GM12878 (cell line): ENCODE data around the gene PPP1R1B. TPM values are rescaled to one million over a fixed set of nuclear protein-coding genes. Genes with fewer than 3 reads are reported as not detected.

Source experiments
- ATAC-seq: fragments of 200-7000 bp; cut with Tn5 transposase; 3 replicates; pipeline ENCODE4 v1.9.1; 2020; ENCODE audit warnings: mild to moderate bottlenecking, moderate library complexity
- BruUV-seq: library from RNA; stranded (reverse); fragments of 400-500 nt; replicated peaks from 2 replicates; lab custom pipeline; 2021; lab: Mats Ljungman, UMichigan
- CTCF ChIA-PET: fragments of 300-600 bp; sonication (Branson Sonifier 250); formaldehyde crosslinking; extraction: SDS; loops from one replicate; lab custom pipeline; 2021; ENCODE audit warnings: inconsistent platforms; lab: Yijun Ruan, JAX
- POLR2A ChIA-PET: fragments of 350-600 bp; formaldehyde crosslinking; extraction: SDS; loops from one replicate; lab custom pipeline; 2021; ENCODE audit warnings: inconsistent platforms; lab: Charles Lee
- RAD21 ChIA-PET: fragments of 300-600 bp; sonication (Branson Sonifier 250); formaldehyde crosslinking; loops from one replicate; lab custom pipeline; 2023; ENCODE audit warnings: antibody characterized with exemption; ENCODE audit not compliant: unreplicated experiment; lab: Charles Lee
- SMC1A ChIA-PET: fragments of 300-600 bp; sonication (Branson Sonifier 250); formaldehyde crosslinking; loops from one replicate; lab custom pipeline; 2023; ENCODE audit not compliant: unreplicated experiment, uncharacterized antibody; lab: Charles Lee
- DNase-seq: peaks from one replicate; pipeline ENCODE4 v3.0.0-alpha.2; 2011; ENCODE audit warnings: low read depth, low spot score
- FAIRE-seq: peaks from 3 replicates; lab custom pipeline; 2011; peaks lifted over from hg19 to GRCh38; lab: Jason Lieb, UNC
- H2AFZ ChIP-seq: 2 replicates; pipeline ENCODE4 v1.6.0; 2011; ENCODE audit warnings: low read depth, low read length, control low read depth; ENCODE audit not compliant: control insufficient read depth
- H3K27ac ChIP-seq: 2 replicates; pipeline ENCODE4 v1.5.1; 2011; ENCODE audit warnings: control low read depth; ENCODE audit not compliant: control insufficient read depth, insufficient read depth
- H3K27me3 ChIP-seq, 2 experiments: replicated peaks in 1 of 2; 2 replicates each; pipeline versions ENCODE4 v1.6.0 to v1.6.1; 2011; ENCODE audit warnings: low read length in 1 of 2; ENCODE audit not compliant: control insufficient read depth in 2 of 2, insufficient read depth in 2 of 2
- H3K36me3 ChIP-seq, 2 experiments: 2 replicates each; pipeline ENCODE4 v1.5.1; 2011; ENCODE audit warnings: low read length in 1 of 2; ENCODE audit not compliant: control insufficient read depth in 2 of 2, insufficient read depth in 2 of 2
- H3K4me1 ChIP-seq: 2 replicates; pipeline ENCODE4 v1.6.1; 2011; ENCODE audit warnings: mild to moderate bottlenecking, low read length, moderate library complexity, mixed read lengths; ENCODE audit not compliant: control insufficient read depth, insufficient read depth
- H3K4me2 ChIP-seq: 2 replicates; pipeline ENCODE4 v1.6.0; 2011; ENCODE audit warnings: control low read depth; ENCODE audit not compliant: control insufficient read depth, insufficient read depth
- H3K4me3 ChIP-seq: fragments of 200-600 bp; sonication (generic); 2 replicates; pipeline ENCODE4 v1.5.1; 2016
- H3K79me2 ChIP-seq: 2 replicates; pipeline ENCODE4 v1.6.0; 2011; ENCODE audit warnings: low read length; ENCODE audit not compliant: control insufficient read depth, insufficient read depth
- H3K9ac ChIP-seq: 2 replicates; pipeline ENCODE4 v1.8.0; 2011; ENCODE audit warnings: low read length, control low read depth, mixed read lengths; ENCODE audit not compliant: control insufficient read depth, insufficient read depth
- H3K9me3 ChIP-seq: replicated peaks from 3 replicates; pipeline ENCODE4 v1.5.1; 2011; ENCODE audit warnings: mild to moderate bottlenecking, low read length; ENCODE audit not compliant: control insufficient read depth, insufficient read depth
- H4K20me1 ChIP-seq: 2 replicates; pipeline ENCODE4 v1.6.0; 2011; ENCODE audit not compliant: control insufficient read depth, insufficient read depth
- CHD4 ChIP-seq: fragments of 200-600 bp; sonication (generic); IDR thresholded peaks from 2 replicates; pipeline ENCODE4 v1.6.1; 2016; ENCODE audit warnings: mild to moderate bottlenecking
- MEF2A ChIP-seq: IDR thresholded peaks from 2 replicates; pipeline ENCODE4 v1.6.1; 2011; ENCODE audit warnings: low read depth, mild to moderate bottlenecking, low read length, moderate library complexity; ENCODE audit not compliant: insufficient read depth
- NFIC ChIP-seq: IDR thresholded peaks from 2 replicates; pipeline ENCODE4 v1.6.1; 2012; ENCODE audit warnings: low read depth, mild to moderate bottlenecking, inconsistent platforms, low read length, moderate library complexity
- POLR2AphosphoS2 ChIP-seq: IDR thresholded peaks from 2 replicates; pipeline ENCODE4 v1.6.1; 2011; ENCODE audit warnings: low read depth, mild to moderate bottlenecking, low read length, improper control_type of control experiment, moderate library complexity
- RELA ChIP-seq: fragments of 450-650 bp; IDR thresholded peaks from 2 replicates; pipeline ENCODE4 v1.8.0; 2014; ENCODE audit warnings: borderline replicate concordance; ENCODE audit not compliant: partially characterized antibody
- WGBS: methylation state at CpG from one replicate; pipeline ENCODE4 v1.1.6; 2016; ENCODE audit warnings: low lambda C conversion rate; ENCODE audit not compliant: insufficient replicate concordance, insufficient coverage; ENCODE audit errors: missing lambda C conversion rate; 5-methylcytosine and 5-hydroxymethylcytosine counted together
- in situ Hi-C: fragments of 300-500 bp; cut with MboI; formaldehyde crosslinking; loops from 9 replicates; pipeline ENCODE4 v1.14.3; 2018; ENCODE audit warnings: mixed read lengths
- intact Hi-C: fragments of 100-400 bp; cut with micrococcal nuclease; formaldehyde crosslinking; loops from one replicate; pipeline ENCODE4 v1.14.2; 2022; ENCODE audit not compliant: unreplicated experiment
- polyA plus RNA-seq, 11 experiments: library from polyadenylated mRNA; depleted of rRNA in 4 of 11; unstranded in 6 of 11; stranded (reverse) in 5 of 11; fragments of >200 nt; fragmentation: Nextera tagmentation in 4 of 11; fragmentation: Illumina TruSeq in 1 of 11; extraction: Ambion mirVana in 4 of 11; extraction: Trizol in 1 of 11; gene quantifications; 1 replicate in 1 of 11; 2 replicates in 10 of 11; pipeline versions ENCODE4 v1.2.1 to v1.2.3, GENCODE V29; 2011 to 2016; ENCODE audit warnings: inconsistent platforms in 2 of 11, missing spikeins in 2 of 11, low read depth in 1 of 11
- total RNA-seq, 4 experiments: library from RNA; depleted of rRNA in 3 of 4; stranded (reverse); fragments of >200 nt in 3 of 4; fragmentation: Illumina TruSeq in 1 of 4; extraction: Trizol in 1 of 4; gene quantifications; 2 replicates each; pipeline versions ENCODE4 v1.2.1 to v1.2.3, GENCODE V29; 2013 to 2021
- TF ChIP-seq, protein P1 (sequence below): fragments of 450-650 bp; formaldehyde crosslinking; IDR thresholded peaks from 2 replicates; pipeline ENCODE4 v1.4.0; 2022; ENCODE audit warnings: mild to moderate bottlenecking, moderate library complexity
- TF ChIP-seq, protein P2 (sequence below): fragments of 450-650 bp; IDR thresholded peaks from 2 replicates; pipeline ENCODE4 v1.6.1; 2014; ENCODE audit warnings: mild to moderate bottlenecking

The PPP1R1B gene
- total and polyA plus RNA-seq, 10 of the 15 experiments (the other 5 are each of a cell fraction or from before 2014, with no cell fraction given): 0.08 TPM; not detected in 9

DNA sequence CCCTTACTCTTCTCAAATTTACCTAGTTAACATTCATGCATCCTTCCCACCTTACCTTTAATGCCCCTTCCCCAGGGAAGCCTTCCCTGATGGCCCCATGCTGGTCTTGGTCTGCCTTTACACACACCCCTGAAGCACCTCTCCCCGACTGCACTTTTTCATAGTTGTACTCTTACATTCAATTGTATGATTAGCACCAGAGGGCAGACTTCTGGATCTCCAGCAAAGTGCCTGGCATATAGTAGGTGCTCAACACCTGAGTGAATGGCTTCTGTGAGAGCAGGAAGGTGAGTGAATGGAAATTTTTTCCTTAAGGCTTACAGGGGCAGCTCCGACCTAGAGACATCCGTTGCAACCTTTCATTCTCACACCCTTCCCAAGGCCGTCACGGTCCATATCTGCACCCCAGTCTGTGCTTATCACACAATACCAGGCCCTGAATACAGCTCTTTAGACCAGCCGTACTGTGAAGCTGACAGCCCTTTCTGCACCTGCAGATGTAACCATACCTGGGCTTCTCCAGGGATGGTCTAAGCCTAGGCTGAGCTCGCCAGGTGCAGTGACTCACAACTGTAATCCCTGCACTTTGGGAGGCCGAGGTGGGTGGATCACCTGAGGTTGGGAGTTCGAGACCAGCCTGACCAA lies 56.7 kb downstream of the PPP1R1B start:
- TF ChIP-seq RELA (no peak), MEF2A (no peak), POLR2AphosphoS2 (no peak), CHD4 (no peak), NFIC (no peak)
- TF ChIP-seq, protein P1, sequence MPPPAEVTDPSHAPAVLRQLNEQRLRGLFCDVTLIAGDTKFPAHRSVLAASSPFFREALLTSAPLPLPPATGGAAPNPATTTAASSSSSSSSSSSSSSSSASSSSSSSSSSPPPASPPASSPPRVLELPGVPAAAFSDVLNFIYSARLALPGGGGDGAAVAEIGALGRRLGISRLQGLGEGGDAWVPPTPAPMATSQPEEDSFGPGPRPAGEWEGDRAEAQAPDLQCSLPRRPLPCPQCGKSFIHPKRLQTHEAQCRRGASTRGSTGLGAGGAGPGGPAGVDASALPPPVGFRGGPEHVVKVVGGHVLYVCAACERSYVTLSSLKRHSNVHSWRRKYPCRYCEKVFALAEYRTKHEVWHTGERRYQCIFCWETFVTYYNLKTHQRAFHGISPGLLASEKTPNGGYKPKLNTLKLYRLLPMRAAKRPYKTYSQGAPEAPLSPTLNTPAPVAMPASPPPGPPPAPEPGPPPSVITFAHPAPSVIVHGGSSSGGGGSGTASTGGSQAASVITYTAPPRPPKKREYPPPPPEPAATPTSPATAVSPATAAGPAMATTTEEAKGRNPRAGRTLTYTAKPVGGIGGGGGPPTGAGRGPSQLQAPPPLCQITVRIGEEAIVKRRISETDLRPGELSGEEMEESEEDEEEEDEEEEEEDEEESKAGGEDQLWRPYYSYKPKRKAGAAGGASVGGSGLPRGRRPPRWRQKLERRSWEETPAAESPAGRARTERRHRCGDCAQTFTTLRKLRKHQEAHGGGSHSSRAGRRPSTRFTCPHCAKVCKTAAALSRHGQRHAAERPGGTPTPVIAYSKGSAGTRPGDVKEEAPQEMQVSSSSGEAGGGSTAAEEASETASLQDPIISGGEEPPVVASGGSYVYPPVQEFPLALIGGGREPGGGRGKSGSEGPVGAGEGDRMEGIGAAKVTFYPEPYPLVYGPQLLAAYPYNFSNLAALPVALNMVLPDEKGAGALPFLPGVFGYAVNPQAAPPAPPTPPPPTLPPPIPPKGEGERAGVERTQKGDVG (CRISPR knock-in tag): no peak
- TF ChIP-seq, protein P2, sequence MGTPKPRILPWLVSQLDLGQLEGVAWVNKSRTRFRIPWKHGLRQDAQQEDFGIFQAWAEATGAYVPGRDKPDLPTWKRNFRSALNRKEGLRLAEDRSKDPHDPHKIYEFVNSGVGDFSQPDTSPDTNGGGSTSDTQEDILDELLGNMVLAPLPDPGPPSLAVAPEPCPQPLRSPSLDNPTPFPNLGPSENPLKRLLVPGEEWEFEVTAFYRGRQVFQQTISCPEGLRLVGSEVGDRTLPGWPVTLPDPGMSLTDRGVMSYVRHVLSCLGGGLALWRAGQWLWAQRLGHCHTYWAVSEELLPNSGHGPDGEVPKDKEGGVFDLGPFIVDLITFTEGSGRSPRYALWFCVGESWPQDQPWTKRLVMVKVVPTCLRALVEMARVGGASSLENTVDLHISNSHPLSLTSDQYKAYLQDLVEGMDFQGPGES: no peak
- no peaks in the 10 kb centered on the region; the same call in 1 of the 2 replicates for H3K79me2 ChIP-seq
- H3K4me2 ChIP-seq: no peak overlapping the region
- ChIA-PET RAD21 (no interaction called here), SMC1A (interaction anchor here (0.9 to 1.2 kb wide), 2 partner anchors 11 to 54 kb away, joined by 3 read pairs; partner anchors contain the start of gene GRB7), CTCF (interaction anchor here (0.9 to 1.7 kb wide), 3 partner anchors 29 to 60 kb away, joined by 4 to 9 read pairs (median 6); no protein-coding TSS in a partner anchor), POLR2A (interaction anchor here (0.7 kb wide), 1 partner anchor 842 kb away, joined by 5 read pairs; a partner anchor contains a TSS)
- BruUV-seq: no TSS peak
- H3K27ac ChIP-seq: no peak overlapping the region
- in situ Hi-C loops: no loop called here
- no peaks in the 10 kb centered on the region for H3K9me3 ChIP-seq
- no peak for FAIRE-seq
- 76% methylated on average over 9 of the region's 9 CpGs for WGBS
- no peaks in the 10 kb centered on the region for H3K27me3 ChIP-seq
- no peaks in the 10 kb centered on the region for H3K36me3 ChIP-seq
- no peak for DNase-seq
- no peak overlapping the region for H3K4me3 ChIP-seq
- ATAC-seq: no peak
- peaks cover 20% of the 10 kb centered on the region for H3K4me1 ChIP-seq
- intact Hi-C loops: no loop called here
- H3K9ac ChIP-seq: no peak overlapping the region
- no peaks in the 10 kb centered on the region for H4K20me1 ChIP-seq
- no peak overlapping the region for H2AFZ ChIP-seq
